Transverse colon (tissue), 4 donors: ENCODE measurements around the gene EIF1. TPM values are rescaled to one million over a fixed set of nuclear protein-coding genes. Genes with fewer than 3 reads are reported as not detected.
A peak's percentile ranks its signal among the peaks of the same experiment; 100 is the strongest.
"Not testable (repeated sequence)": the region's sequence is repeated elsewhere in the genome, so short reads cannot be mapped to it uniquely, and the experiment has no call there.

ENCODE experiments used
- DNase-seq: peaks from one replicate; pipeline ENCODE4 v3.0.0-alpha.2; 2019
- H3K27ac ChIP-seq, 4 donors: fragments of 200-600 bp; sonication (generic); 2 replicates each; pipeline ENCODE4 v1.5.1; 2016 to 2018; ENCODE audit warnings: inconsistent platforms in 4 of 4
- H3K27me3 ChIP-seq: fragments of 200-600 bp; sonication (generic); 2 replicates; pipeline ENCODE4 v1.5.1; 2017; ENCODE audit warnings: inconsistent platforms
- H3K36me3 ChIP-seq, 4 donors: fragments of 200-600 bp; sonication (generic); 2 replicates each; pipeline ENCODE4 v1.5.1; 2017 to 2019; ENCODE audit warnings: inconsistent platforms in 4 of 4
- H3K4me1 ChIP-seq, 4 donors: fragments of 200-600 bp; sonication (generic); 2 replicates each; pipeline ENCODE4 v1.5.1; 2017 to 2020; ENCODE audit warnings: inconsistent platforms in 4 of 4
- H3K4me3 ChIP-seq, 4 donors: fragments of 200-600 bp; sonication (generic); 1 replicate in 1 of 4; 2 replicates in 3 of 4; pipeline versions ENCODE4 v1.5.1 to v1.6.1; 2017 to 2019; ENCODE audit warnings: inconsistent platforms in 4 of 4
- H3K9me3 ChIP-seq, 2 donors: fragments of 200-600 bp; sonication (generic); 2 replicates each; pipeline ENCODE4 v1.5.1; 2017 to 2019; ENCODE audit warnings: inconsistent platforms in 2 of 2
- EP300 ChIP-seq: sonication (generic); formaldehyde crosslinking; IDR thresholded peaks from one replicate; pipeline ENCODE4 v1.6.1; 2017; ENCODE audit warnings: antibody characterized with exemption, low read depth
- POLR2A ChIP-seq: fragments of 450-650 bp; IDR thresholded peaks from one replicate; pipeline ENCODE4 v1.6.1; 2016; ENCODE audit warnings: antibody characterized with exemption, mild to moderate bottlenecking, moderate library complexity
- POLR2AphosphoS5 ChIP-seq, 3 donors: sonication (generic); formaldehyde crosslinking; IDR thresholded peaks; one replicate each; pipeline ENCODE4 v1.6.1; 2016; ENCODE audit warnings: antibody characterized with exemption in 3 of 3
- WGBS, 2 donors: methylation state at CpG; one replicate each; pipeline ENCODE4 v1.1.5; 2018; ENCODE audit warnings: low coverage in 1 of 2; 5-methylcytosine and 5-hydroxymethylcytosine counted together
- in situ Hi-C, 4 donors: fragments of 200-750 bp; cut with MboI; loops; one replicate each; pipeline versions ENCODE4 v1.15.0 to v1.15.1; 2017; ENCODE audit warnings: low sequenced_read_pairs in 3 of 4, low pct_ligation_motif_present in 1 of 4, low pct_unique_long_range_greater_than_20kb in 1 of 4
- intact Hi-C: fragments of 100-400 bp; cut with DNase I; formaldehyde crosslinking; loops from one replicate; pipeline ENCODE4 v1.15.1; 2023; ENCODE audit warnings: low total_unique reads
- total RNA-seq, 4 donors: library from RNA; depleted of rRNA; stranded (reverse); fragments of >200 nt; gene quantifications; one replicate each; pipeline ENCODE4 v1.1.0, GENCODE V29; 2016
- TF ChIP-seq, protein P1 (sequence below), 5 experiments: fragments of 200-600 bp in 3 of 5; fragments of 450-650 bp in 2 of 5; sonication (generic) in 3 of 5; IDR thresholded peaks; 1 replicate in 2 of 5; 2 replicates in 3 of 5; pipeline ENCODE4 v1.5.1; 2016 to 2017; ENCODE audit warnings: antibody characterized with exemption in 5 of 5, inconsistent platforms in 3 of 5, mild to moderate bottlenecking in 2 of 5, moderate library complexity in 1 of 5

EIF1 gene
- total RNA-seq, 4 donors from 2014 or later, result 93.3 to 520 (median 241) TPM

DNA sequence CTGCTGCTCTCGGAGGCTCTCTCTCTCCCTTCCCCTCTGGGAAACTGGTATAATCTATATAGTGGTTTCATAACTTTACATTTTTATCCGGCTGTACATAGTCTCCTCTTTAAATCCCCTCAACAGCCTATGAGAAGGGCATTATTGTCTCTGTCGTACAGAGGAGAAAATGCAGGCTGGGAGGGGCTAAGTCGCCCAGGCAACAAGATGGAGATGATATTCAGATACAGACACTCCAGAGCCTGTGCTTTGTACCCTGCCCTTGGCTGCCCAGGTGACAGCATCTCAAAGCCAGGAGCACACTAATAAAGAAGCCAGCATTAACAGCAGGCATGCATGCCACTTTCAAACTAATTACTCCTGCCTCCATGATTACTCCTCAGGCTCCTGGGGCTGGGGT, 4.7 kb upstream of the EIF1 start:
- peaks cover 4 to 16% (median 8%) of the 10 kb centered on the region in 4 donors for H3K4me1 ChIP-seq
- intact Hi-C loops (no loop called here), in situ Hi-C loops (no loop called here)
- no peaks in the 10 kb centered on the region for H3K9me3 ChIP-seq
- WGBS, 2 donors, result 59 to 68% methylated on average over 4 of the region's 4 CpGs
- no peak for DNase-seq
- no peak overlapping the region for H3K4me3 ChIP-seq
- H3K36me3 ChIP-seq, result no peaks in the 10 kb centered on the region
- no peak for TF ChIP-seq POLR2AphosphoS5 (IDR thresholded peaks at IDR 0.05)
- TF ChIP-seq POLR2A, result no peak
- TF ChIP-seq, protein P1, sequence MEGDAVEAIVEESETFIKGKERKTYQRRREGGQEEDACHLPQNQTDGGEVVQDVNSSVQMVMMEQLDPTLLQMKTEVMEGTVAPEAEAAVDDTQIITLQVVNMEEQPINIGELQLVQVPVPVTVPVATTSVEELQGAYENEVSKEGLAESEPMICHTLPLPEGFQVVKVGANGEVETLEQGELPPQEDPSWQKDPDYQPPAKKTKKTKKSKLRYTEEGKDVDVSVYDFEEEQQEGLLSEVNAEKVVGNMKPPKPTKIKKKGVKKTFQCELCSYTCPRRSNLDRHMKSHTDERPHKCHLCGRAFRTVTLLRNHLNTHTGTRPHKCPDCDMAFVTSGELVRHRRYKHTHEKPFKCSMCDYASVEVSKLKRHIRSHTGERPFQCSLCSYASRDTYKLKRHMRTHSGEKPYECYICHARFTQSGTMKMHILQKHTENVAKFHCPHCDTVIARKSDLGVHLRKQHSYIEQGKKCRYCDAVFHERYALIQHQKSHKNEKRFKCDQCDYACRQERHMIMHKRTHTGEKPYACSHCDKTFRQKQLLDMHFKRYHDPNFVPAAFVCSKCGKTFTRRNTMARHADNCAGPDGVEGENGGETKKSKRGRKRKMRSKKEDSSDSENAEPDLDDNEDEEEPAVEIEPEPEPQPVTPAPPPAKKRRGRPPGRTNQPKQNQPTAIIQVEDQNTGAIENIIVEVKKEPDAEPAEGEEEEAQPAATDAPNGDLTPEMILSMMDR (IDR thresholded peaks at IDR 0.05), result no peak
- TF ChIP-seq EP300, result no peak
- no peaks in the 10 kb centered on the region for H3K27me3 ChIP-seq
- no peak overlapping the region for H3K27ac ChIP-seq

DNA sequence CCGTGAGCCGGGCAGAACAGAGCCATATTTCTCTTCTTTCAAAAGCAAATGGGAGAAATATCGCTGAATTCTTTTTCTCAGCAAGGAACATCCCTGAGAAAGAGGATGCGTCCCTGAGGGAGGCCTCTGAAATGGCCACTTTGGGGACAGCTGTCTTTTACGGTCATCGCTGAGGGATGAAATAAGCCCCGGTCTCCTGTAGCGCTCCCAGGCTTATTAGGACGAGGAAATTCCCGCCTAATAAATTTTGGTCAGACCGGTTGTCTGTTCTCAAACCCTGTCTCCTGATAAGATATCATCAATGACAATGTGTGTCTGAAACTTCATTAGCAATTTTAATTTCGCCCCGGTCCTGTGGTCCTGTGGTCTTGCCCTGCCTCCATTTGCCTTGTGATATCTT, 2.9 kb upstream of the EIF1 start:
- peaks cover 9 to 21% (median 15%) of the 10 kb centered on the region in 4 donors for H3K4me1 ChIP-seq
- 90 to 94% methylated on average over 5 to 13 of the region's 13 CpGs for WGBS, 2 donors
- intact Hi-C loops, H3K9me3 ChIP-seq, H3K27ac ChIP-seq, in situ Hi-C loops, DNase-seq, H3K4me3 ChIP-seq, H3K27me3 ChIP-seq: not testable (repeated sequence)
- peaks cover 0 to 13% (median 10%) of the 10 kb centered on the region in 4 donors for H3K36me3 ChIP-seq

DNA sequence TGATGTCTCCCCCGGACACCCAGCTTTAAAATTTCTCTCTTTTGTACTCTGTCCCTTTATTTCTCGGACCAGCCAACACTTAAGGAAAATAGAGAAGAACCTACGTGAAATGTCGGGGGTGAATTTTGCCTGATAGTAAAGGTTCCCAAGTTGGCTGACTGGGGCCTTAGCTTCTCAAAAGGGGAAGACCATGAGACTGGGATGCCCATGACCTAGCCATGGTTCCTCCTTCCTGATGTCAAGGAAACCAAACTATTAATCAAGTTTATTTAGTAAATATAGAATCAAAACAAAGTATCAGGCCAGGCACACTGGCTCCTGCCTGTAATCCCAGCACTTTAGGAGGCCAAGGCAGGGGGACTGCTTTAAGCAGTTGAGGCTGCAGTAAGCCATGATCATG, 2.4 kb upstream of the EIF1 start:
- Histone ChIP-seq H3K9me3 (no peaks in the 10 kb centered on the region), H3K36me3 (peaks cover 0 to 19% (median 14%) of the 10 kb centered on the region in 4 donors), H3K4me1 (peaks cover 15 to 26% (median 19%) of the 10 kb centered on the region in 4 donors), H3K4me3 (no peak overlapping the region), H3K27me3 (no peaks in the 10 kb centered on the region), H3K27ac (no peak overlapping the region)
- TF ChIP-seq POLR2AphosphoS5 (IDR thresholded peaks at IDR 0.05), result no peak
- intact Hi-C loops, result no loop called here
- in situ Hi-C loops, result no loop called here
- 85 to 89% methylated on average over 4 of the region's 4 CpGs for WGBS, 2 donors
- DNase-seq, result no peak

DNA sequence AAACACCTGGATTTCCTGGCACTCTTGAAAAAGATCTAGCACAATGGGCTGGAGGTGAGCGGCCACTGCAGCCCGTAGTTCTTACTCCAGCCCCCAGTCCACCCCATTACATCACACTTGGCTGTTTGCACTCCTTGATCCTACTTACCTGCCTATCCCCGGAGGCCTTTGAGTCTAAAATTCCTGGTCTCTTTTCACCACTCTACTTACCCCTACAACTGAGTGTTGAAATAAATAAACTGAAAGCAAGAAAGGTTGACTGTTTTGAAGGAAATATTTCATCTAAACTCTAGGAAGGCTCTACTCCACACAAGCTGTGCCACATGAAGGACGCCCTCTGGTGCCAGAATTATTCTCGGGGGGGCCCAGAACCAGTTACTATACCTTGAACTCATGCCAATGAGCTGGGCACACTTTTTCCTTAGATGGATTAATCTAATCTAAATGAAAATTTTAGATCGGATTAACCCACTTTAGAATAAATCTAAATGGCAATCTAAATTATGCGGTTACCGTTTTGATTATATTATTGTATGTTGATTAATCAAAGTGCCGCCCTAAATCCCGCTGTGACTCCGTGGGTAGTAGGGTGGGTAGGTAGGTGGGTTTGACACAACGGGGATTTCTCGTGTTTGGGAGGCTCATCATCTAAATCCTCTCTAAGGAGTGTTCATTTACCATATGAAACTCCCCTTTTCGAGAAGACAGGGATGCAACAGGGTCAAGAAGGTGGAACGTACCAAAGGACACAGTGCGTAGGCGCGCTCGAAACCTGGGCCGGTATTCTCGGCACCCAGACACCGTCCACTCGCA, 651 bp upstream of the EIF1 start:
- H3K4me3 ChIP-seq, result peak overlapping the region; percentile 35 to 90 (median 58)
- peaks cover 0 to 36% (median 21%) of the 10 kb centered on the region in 4 donors for H3K36me3 ChIP-seq
- WGBS, 2 donors, result 5 to 10% methylated on average over 14 to 23 of the region's 23 CpGs
- TF ChIP-seq, protein P1 (IDR thresholded peaks at IDR 0.05), result peak in 3 of 5 experiments; percentile 19 to 30 (median 20)
- no peak for TF ChIP-seq EP300
- in situ Hi-C loops, result no loop called here
- peaks cover 17 to 33% (median 21%) of the 10 kb centered on the region in 4 donors for H3K4me1 ChIP-seq
- intact Hi-C loops, result no loop called here
- peak; percentile 73 for DNase-seq
- H3K27ac ChIP-seq, result peak overlapping the region; percentile 97 to 100 (median 98)
- no peaks in the 10 kb centered on the region for H3K9me3 ChIP-seq
- no peaks in the 10 kb centered on the region for H3K27me3 ChIP-seq

DNA sequence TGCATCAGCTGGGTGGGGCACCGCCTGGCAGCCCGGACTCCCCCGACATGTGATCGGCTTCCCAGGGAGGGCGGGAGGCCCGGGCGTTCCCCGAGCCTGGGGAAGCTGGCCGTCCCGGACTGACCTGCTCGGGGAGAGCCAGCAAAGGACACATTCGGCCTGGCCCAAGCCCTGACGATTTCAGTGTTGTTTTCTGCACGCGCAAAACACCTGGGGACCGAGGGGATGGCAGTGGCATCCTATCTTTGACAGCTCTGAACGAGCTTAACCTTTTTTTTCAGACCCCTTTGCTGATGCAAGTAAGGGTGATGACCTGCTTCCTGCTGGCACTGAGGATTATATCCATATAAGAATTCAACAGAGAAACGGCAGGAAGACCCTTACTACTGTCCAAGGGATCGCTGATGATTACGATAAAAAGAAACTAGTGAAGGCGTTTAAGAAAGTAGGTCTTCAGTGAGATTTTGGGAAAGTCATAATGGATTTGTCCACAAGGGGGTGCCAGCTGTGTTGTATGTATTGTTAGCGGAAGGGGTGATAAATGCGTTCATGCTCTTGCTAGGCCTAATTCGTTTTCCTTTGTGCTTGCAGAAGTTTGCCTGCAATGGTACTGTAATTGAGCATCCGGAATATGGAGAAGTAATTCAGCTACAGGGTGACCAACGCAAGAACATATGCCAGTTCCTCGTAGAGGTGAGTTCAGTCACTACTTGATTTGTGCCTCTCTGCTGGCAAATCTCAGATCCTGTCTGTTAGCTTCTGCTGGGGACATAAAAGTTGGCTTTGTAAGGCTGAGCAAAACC, 1.0 kb downstream of the EIF1 start:
- intact Hi-C loops, result no loop called here
- 0 to 2% methylated on average over 3 to 27 of the region's 27 CpGs for WGBS, 2 donors
- in situ Hi-C loops, result no loop called here

More for the DNA sequence above, 1.0 kb downstream of the EIF1 start:
- peak overlapping the region; percentile 97 to 100 (median 98) for H3K27ac ChIP-seq
- H3K4me1 ChIP-seq, result peaks cover 17 to 33% (median 21%) of the 10 kb centered on the region in 4 donors
- no peaks in the 10 kb centered on the region for H3K27me3 ChIP-seq
- H3K4me3 ChIP-seq, result peak overlapping the region; percentile 50 to 90 (median 64)
- peaks cover 0 to 47% (median 26%) of the 10 kb centered on the region in 4 donors for H3K36me3 ChIP-seq
- H3K9me3 ChIP-seq, result no peaks in the 10 kb centered on the region
- peak; percentile 34 for DNase-seq
- TF ChIP-seq POLR2A (no peak), POLR2AphosphoS5 (IDR thresholded peaks at IDR 0.05) (peak in 1 of 3 donors; percentile 4), EP300 (no peak)
- TF ChIP-seq, protein P1 (IDR thresholded peaks at IDR 0.05), result peak; percentile 53 to 91 (median 66)
